Measurements from ENCODE around the gene C22orf23. TPM values are rescaled to one million over a fixed set of nuclear protein-coding genes. Genes with fewer than 3 reads are reported as not detected.
A peak's percentile ranks its signal among the peaks of the same experiment; 100 is the strongest.

Gene C22orf23
- total and polyA plus RNA-seq, 11 donors = 0.16 to 0.80 (median 0.44) TPM; not detected in 2

DNA sequence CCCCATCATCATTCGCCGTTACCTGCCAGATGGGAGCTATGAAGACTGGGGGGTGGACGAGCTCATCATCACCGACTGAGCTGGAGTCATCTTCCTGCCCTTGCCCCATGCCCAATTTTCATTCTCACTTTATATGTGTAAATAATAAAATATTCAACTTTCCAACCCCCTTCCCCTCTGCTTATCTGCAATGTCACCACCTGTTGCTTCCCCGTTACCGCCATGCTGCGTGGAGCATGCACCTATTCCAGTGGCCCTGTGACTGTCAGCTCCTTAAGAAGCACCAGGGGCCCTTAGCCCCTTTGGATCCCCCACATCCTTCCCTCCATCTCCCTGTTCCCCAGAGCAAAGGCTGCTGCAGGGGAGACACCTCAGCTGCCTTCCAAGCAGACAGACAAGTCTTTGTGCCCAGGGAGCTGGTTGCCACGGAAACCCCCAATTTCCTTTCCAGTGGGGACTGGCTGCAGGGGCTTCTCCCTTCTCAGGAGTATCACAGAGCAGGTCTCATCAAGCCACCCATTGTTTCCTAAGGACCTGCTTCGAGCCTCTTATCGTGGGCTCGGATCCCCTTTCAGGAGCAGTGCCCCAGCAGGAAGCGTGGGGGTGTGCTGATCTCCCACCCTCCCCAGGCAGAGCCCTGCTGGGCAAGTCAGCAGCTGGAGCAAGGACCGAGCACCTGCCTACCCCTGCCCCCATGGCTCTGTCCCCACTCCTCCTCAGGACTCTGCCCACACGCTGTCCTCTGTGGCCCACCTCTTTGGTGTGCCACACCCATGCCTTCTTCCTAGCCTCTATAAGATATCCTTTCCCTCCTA, 14.4 kb upstream of the C22orf23 start:
- ATAC-seq (no peak), DNase-seq (no peak)
- no peaks in the 10 kb centered on the region for H3K27me3 ChIP-seq
- no peaks in the 10 kb centered on the region for H3K9me3 ChIP-seq
- no peak overlapping the region for H3K4me3 ChIP-seq
- WGBS, 4 donors = 80 to 89% (median 84%) methylated on average over 14 of the region's 14 CpGs
- H3K4me1 ChIP-seq = peaks cover 0 to 26% (median 11%) of the 10 kb centered on the region in 12 donors
- intact Hi-C loops (cut with DNase I) = loop anchor here in 6 of 10 donors (5.0 to 10.0 kb wide), 4 partner anchors 83 to 153 kb away; no protein-coding TSS in a partner anchor
- peaks cover 0 to 64% (median 35%) of the 10 kb centered on the region in 9 donors for H3K36me3 ChIP-seq
- TF ChIP-seq, protein P1, sequence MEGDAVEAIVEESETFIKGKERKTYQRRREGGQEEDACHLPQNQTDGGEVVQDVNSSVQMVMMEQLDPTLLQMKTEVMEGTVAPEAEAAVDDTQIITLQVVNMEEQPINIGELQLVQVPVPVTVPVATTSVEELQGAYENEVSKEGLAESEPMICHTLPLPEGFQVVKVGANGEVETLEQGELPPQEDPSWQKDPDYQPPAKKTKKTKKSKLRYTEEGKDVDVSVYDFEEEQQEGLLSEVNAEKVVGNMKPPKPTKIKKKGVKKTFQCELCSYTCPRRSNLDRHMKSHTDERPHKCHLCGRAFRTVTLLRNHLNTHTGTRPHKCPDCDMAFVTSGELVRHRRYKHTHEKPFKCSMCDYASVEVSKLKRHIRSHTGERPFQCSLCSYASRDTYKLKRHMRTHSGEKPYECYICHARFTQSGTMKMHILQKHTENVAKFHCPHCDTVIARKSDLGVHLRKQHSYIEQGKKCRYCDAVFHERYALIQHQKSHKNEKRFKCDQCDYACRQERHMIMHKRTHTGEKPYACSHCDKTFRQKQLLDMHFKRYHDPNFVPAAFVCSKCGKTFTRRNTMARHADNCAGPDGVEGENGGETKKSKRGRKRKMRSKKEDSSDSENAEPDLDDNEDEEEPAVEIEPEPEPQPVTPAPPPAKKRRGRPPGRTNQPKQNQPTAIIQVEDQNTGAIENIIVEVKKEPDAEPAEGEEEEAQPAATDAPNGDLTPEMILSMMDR (IDR thresholded peaks at IDR 0.05) = no peak
- TF ChIP-seq POLR2A (IDR thresholded peaks at IDR 0.05) = no peak
- H3K27ac ChIP-seq = no peak overlapping the region

DNA sequence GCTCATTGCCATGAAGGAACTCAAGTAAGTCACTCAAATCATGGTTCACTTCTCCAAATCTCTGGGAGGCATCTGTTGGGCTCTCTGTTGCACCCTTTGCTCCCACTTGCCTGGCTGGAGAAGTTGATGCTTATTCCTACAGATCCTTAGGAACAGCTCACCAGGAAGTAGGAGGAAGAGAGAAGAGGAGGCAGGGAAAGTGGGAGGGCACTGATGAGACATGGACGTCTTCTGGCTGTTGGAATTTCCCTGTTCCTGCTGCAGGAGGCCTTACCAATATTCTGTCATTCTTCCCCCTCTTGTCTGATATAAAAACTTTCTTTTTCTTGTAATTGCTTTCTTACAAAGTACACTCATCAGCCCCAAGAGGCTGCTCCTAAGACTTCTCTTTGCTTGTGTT, 13.7 kb upstream of the C22orf23 start:
- Histone ChIP-seq H3K27ac (no peak overlapping the region), H3K4me3 (no peak overlapping the region), H3K4me1 (peaks cover 0 to 22% (median 11%) of the 10 kb centered on the region in 12 donors), H3K36me3 (peaks cover 0 to 64% (median 42%) of the 10 kb centered on the region in 9 donors), H3K9me3 (no peaks in the 10 kb centered on the region), H3K27me3 (no peaks in the 10 kb centered on the region)
- DNase-seq (no peak), ATAC-seq (no peak)
- no peak for TF ChIP-seq POLR2A (IDR thresholded peaks at IDR 0.05)
- TF ChIP-seq, protein P1 (IDR thresholded peaks at IDR 0.05) = no peak
- 45 to 62% (median 58%) methylated on average over 1 of the region's 1 CpG for WGBS, 4 donors
- intact Hi-C loops (cut with DNase I) = loop anchor here in 6 of 10 donors (5.0 to 10.0 kb wide), 4 partner anchors 82 to 152 kb away; no protein-coding TSS in a partner anchor

DNA sequence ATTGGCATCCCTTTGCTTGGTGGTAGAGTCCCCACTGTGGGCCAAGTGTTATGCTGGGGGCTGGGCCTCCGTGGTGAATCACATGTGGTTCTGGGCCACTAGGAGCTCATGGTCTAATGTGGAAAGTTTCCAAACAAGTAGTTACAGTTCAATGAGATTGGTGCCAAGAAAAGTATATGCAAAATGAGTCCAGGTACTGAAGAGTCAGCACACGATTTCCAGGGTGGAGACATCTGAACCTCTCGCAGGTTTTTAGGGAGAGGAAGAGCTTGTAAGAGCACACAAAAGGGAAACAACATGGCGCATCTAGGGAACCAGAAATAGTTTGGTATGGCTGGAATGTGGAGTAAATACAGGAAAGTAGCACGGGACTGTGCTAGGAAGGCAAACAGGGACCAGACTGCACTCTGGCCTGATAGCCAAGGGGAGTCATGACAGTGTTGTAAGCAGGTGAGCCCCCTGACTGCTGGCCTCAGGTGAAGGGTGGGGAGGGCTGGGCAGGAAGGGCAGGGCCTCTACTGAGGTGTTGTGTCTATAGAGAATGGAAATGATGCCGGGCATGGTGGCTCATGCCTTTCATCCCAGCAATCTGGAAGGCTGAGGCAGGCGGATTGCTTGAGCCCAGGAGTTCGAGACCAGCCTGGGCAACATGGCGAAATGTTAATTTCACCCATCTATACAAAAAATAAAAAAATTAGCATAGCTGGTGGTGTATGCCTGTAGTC, 12.7 kb upstream of the C22orf23 start:
- intact Hi-C loops (cut with DNase I) = loop anchor here in 9 of 10 donors (1.0 to 10.0 kb wide), 6 partner anchors 79 to 151 kb away; no protein-coding TSS in a partner anchor
- ATAC-seq = peak; percentile 28 to 77 (median 43)
- 62 to 68% (median 66%) methylated on average over 9 of the region's 9 CpGs for WGBS, 4 donors
- Histone ChIP-seq H3K27ac (peak overlapping the region in 8 of 12 donors; percentile 8 to 63 (median 30)), H3K36me3 (peaks cover 0 to 73% (median 53%) of the 10 kb centered on the region in 9 donors), H3K27me3 (no peaks in the 10 kb centered on the region), H3K4me1 (peaks cover 0 to 22% (median 11%) of the 10 kb centered on the region in 12 donors), H3K9me3 (no peaks in the 10 kb centered on the region), H3K4me3 (no peak overlapping the region)
- no peak for TF ChIP-seq POLR2A (IDR thresholded peaks at IDR 0.05)
- TF ChIP-seq, protein P1 (IDR thresholded peaks at IDR 0.05) = no peak
- no peak for DNase-seq

DNA sequence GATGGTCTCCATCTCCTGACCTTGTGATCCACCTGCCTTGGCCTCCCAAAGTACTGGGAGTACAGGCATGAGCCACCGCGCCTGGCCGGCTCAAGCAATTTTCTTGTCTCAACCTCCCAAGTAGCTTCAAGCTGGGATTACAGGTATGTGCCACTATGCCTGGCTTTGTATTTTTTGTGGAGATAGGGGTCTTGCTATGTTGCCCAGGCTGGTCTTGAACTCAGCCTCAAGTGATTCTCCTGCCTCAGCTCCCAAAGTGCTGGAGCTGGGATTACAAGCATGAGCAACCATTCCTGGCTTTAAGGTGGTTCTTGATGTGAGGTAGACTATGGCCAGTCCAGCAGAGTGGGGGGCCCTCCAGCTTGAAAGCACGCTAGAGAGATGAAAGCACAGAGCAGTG, 7.7 kb upstream of the C22orf23 start:
- intact Hi-C loops (cut with DNase I) = loop anchor here in 5 of 10 donors (5.0 to 10.0 kb wide), 6 partner anchors 69 to 146 kb away; no protein-coding TSS in a partner anchor

More for the DNA sequence above, 7.7 kb upstream of the C22orf23 start:
- TF ChIP-seq, protein P1 (IDR thresholded peaks at IDR 0.05) = no peak
- no peak for TF ChIP-seq POLR2A (IDR thresholded peaks at IDR 0.05)
- H3K9me3 ChIP-seq = no peaks in the 10 kb centered on the region
- no peaks in the 10 kb centered on the region for H3K27me3 ChIP-seq
- peaks cover 2 to 89% (median 75%) of the 10 kb centered on the region in 9 donors for H3K36me3 ChIP-seq
- peaks cover 0 to 16% (median 8%) of the 10 kb centered on the region in 12 donors for H3K4me1 ChIP-seq
- ATAC-seq = no peak
- H3K27ac ChIP-seq = no peak overlapping the region
- WGBS, 4 donors = 97 to 100% (median 97%) methylated on average over 4 of the region's 4 CpGs
- no peak overlapping the region for H3K4me3 ChIP-seq
- no peak for DNase-seq

Measured in heart left ventricle (tissue), 16 donors.